Neural progenitor cell (in vitro differentiated cells): ENCODE measurements around the gene OR14J1. TPM values are rescaled to one million over a fixed set of nuclear protein-coding genes. Genes with fewer than 3 reads are reported as not detected.

Experiments
- DNase-seq: peaks from one replicate; pipeline ENCODE4 v3.0.0-alpha.2; 2016; ENCODE audit warnings: low spot score
- H2AFZ ChIP-seq: fragments of 200-600 bp; sonication (generic); replicated peaks from 2 replicates; pipeline ENCODE4 v1.6.1; 2016; ENCODE audit warnings: antibody characterized with exemption
- H3F3A ChIP-seq: fragments of 200-600 bp; sonication (generic); 2 replicates; pipeline ENCODE4 v1.6.1; 2016; ENCODE audit warnings: antibody characterized with exemption, low read depth
- H3K27ac ChIP-seq: fragments of 200-600 bp; sonication (generic); 2 replicates; pipeline ENCODE4 v1.5.1; 2016; ENCODE audit warnings: mild to moderate bottlenecking
- H3K27me3 ChIP-seq: fragments of 200-600 bp; sonication (generic); 2 replicates; pipeline ENCODE4 v1.6.1; 2016; ENCODE audit warnings: mild to moderate bottlenecking, moderate library complexity
- H3K36me3 ChIP-seq: fragments of 200-600 bp; sonication (generic); 2 replicates; pipeline ENCODE4 v1.5.1; 2016
- H3K4me1 ChIP-seq: fragments of 200-600 bp; sonication (generic); 2 replicates; pipeline ENCODE4 v1.6.1; 2016; ENCODE audit warnings: mixed run types
- H3K4me2 ChIP-seq: fragments of 200-600 bp; sonication (generic); 2 replicates; pipeline ENCODE4 v1.6.1; 2016
- H3K4me3 ChIP-seq: fragments of 200-600 bp; sonication (generic); 2 replicates; pipeline ENCODE4 v1.5.1; 2016
- H3K79me2 ChIP-seq: fragments of 200-600 bp; sonication (generic); 2 replicates; pipeline ENCODE4 v1.6.1; 2016; ENCODE audit warnings: low read depth
- H3K9ac ChIP-seq: fragments of 200-600 bp; sonication (generic); 2 replicates; pipeline ENCODE4 v1.6.1; 2016
- H3K9me3 ChIP-seq: fragments of 200-600 bp; sonication (generic); 2 replicates; pipeline ENCODE4 v1.5.1; 2016; ENCODE audit warnings: low read depth
- H4K20me1 ChIP-seq: fragments of 200-600 bp; sonication (generic); 2 replicates; pipeline ENCODE4 v1.6.1; 2016; ENCODE audit warnings: low read depth
- H3K27ac Mint-ChIP-seq: 3 replicates; pipeline ENCODE4 v1.8.0; 2021; ENCODE audit warnings: mixed read lengths
- H3K27me3 Mint-ChIP-seq: 2 replicates; pipeline ENCODE4 v1.8.0; 2022; ENCODE audit warnings: low read depth, mild to moderate bottlenecking, inconsistent platforms, moderate library complexity, mixed read lengths; ENCODE audit not compliant: insufficient read depth
- H3K36me3 Mint-ChIP-seq: 3 replicates; pipeline ENCODE4 v1.8.0; 2021; ENCODE audit warnings: mixed read lengths
- H3K4me1 Mint-ChIP-seq: 3 replicates; pipeline ENCODE4 v1.8.0; 2021; ENCODE audit warnings: mixed read lengths
- H3K4me3 Mint-ChIP-seq: 3 replicates; pipeline ENCODE4 v1.8.0; 2021; ENCODE audit warnings: mild to moderate bottlenecking, moderate library complexity, mixed read lengths
- H3K9me3 Mint-ChIP-seq: 3 replicates; pipeline ENCODE4 v1.8.0; 2020; ENCODE audit warnings: mixed read lengths
- EZH2 ChIP-seq: fragments of 200-600 bp; sonication (generic); IDR thresholded peaks from 2 replicates; pipeline ENCODE4 v1.6.1; 2017; ENCODE audit warnings: antibody characterized with exemption, mild to moderate bottlenecking, moderate library complexity
- EZH2phosphoT487 ChIP-seq: fragments of 200-600 bp; sonication (generic); IDR thresholded peaks from 2 replicates; pipeline ENCODE4 v1.6.1; 2017; ENCODE audit warnings: antibody characterized with exemption
- total RNA-seq: library from RNA; depleted of rRNA; stranded (reverse); fragments of >200 nt; gene quantifications from 2 replicates; pipeline ENCODE4 v1.2.3, GENCODE V29; 2015; ENCODE audit warnings: low replicate concordance
- TF ChIP-seq, protein P1 (sequence below): fragments of 200-600 bp; sonication (generic); IDR thresholded peaks from 2 replicates; pipeline ENCODE4 v1.5.1; 2017; ENCODE audit warnings: antibody characterized with exemption, mild to moderate bottlenecking

OR14J1 gene
- total RNA-seq, 1 donor from 2014 or later: not detected

- no peaks in the 10 kb centered on the region for H3K79me2 ChIP-seq
- no peak for DNase-seq
- no peak overlapping the region for H3K9ac ChIP-seq
- H3K27ac Mint-ChIP-seq: no peak overlapping the region
- H4K20me1 ChIP-seq: no peaks in the 10 kb centered on the region
- TF ChIP-seq, protein P1, sequence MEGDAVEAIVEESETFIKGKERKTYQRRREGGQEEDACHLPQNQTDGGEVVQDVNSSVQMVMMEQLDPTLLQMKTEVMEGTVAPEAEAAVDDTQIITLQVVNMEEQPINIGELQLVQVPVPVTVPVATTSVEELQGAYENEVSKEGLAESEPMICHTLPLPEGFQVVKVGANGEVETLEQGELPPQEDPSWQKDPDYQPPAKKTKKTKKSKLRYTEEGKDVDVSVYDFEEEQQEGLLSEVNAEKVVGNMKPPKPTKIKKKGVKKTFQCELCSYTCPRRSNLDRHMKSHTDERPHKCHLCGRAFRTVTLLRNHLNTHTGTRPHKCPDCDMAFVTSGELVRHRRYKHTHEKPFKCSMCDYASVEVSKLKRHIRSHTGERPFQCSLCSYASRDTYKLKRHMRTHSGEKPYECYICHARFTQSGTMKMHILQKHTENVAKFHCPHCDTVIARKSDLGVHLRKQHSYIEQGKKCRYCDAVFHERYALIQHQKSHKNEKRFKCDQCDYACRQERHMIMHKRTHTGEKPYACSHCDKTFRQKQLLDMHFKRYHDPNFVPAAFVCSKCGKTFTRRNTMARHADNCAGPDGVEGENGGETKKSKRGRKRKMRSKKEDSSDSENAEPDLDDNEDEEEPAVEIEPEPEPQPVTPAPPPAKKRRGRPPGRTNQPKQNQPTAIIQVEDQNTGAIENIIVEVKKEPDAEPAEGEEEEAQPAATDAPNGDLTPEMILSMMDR: no peak
- TF ChIP-seq EZH2: no peak
- TF ChIP-seq EZH2phosphoT487: no peak
- no peaks in the 10 kb centered on the region for H3F3A ChIP-seq
- H3K4me1 ChIP-seq: no peaks in the 10 kb centered on the region
- H3K4me1 Mint-ChIP-seq: no peaks in the 10 kb centered on the region
- H3K36me3 Mint-ChIP-seq: no peaks in the 10 kb centered on the region
- no peaks in the 10 kb centered on the region for H3K27me3 ChIP-seq
- no peak overlapping the region for H3K4me2 ChIP-seq
- no peak overlapping the region for H3K4me3 ChIP-seq
- H3K9me3 ChIP-seq: no peaks in the 10 kb centered on the region
- no peak overlapping the region for H2AFZ ChIP-seq
- peaks cover 3% of the 10 kb centered on the region for H3K9me3 Mint-ChIP-seq
- no peak overlapping the region for H3K4me3 Mint-ChIP-seq
- no peaks in the 10 kb centered on the region for H3K36me3 ChIP-seq
- H3K27ac ChIP-seq: no peak overlapping the region
- peaks cover 5% of the 10 kb centered on the region for H3K27me3 Mint-ChIP-seq
Measured at GRCh38 chr6:29259721-29260120, 41.8 kb upstream of the OR14J1 start.

- no peaks in the 10 kb centered on the region for H3K4me1 Mint-ChIP-seq
- DNase-seq: no peak
- no peaks in the 10 kb centered on the region for H3K36me3 ChIP-seq
- no peaks in the 10 kb centered on the region for H3K4me1 ChIP-seq
- no peaks in the 10 kb centered on the region for H3K36me3 Mint-ChIP-seq
- no peak overlapping the region for H3K27ac Mint-ChIP-seq
- H2AFZ ChIP-seq: no peak overlapping the region
- no peak overlapping the region for H3K4me3 ChIP-seq
- no peaks in the 10 kb centered on the region for H3K79me2 ChIP-seq
- H3K9me3 ChIP-seq: no peaks in the 10 kb centered on the region
- H3F3A ChIP-seq: no peaks in the 10 kb centered on the region
- H3K9me3 Mint-ChIP-seq: no peaks in the 10 kb centered on the region
- H3K9ac ChIP-seq: no peak overlapping the region
- H3K27me3 Mint-ChIP-seq: peaks cover 3% of the 10 kb centered on the region
- TF ChIP-seq EZH2phosphoT487: no peak
- TF ChIP-seq, protein P1: no peak
- TF ChIP-seq EZH2: no peak
- no peak overlapping the region for H3K4me2 ChIP-seq
- H3K27me3 ChIP-seq: no peaks in the 10 kb centered on the region
- no peaks in the 10 kb centered on the region for H4K20me1 ChIP-seq
- H3K27ac ChIP-seq: no peak overlapping the region
- H3K4me3 Mint-ChIP-seq: no peak overlapping the region
Measured at GRCh38 chr6:29263001-29263400, 38.5 kb upstream of the OR14J1 start.

- DNase-seq: no peak
Measured at GRCh38 chr6:29294499-29294914, 7.0 kb upstream of the OR14J1 start.

More at GRCh38 chr6:29294499-29294914, 7.0 kb upstream of the OR14J1 start:
- Histone ChIP-seq H3K9ac (no peak overlapping the region), H2AFZ (peak overlapping the region; percentile 55), H3K4me1 (no peaks in the 10 kb centered on the region), H3K27ac (no peak overlapping the region), H3K4me3 (no peak overlapping the region), H3K27me3 (no peaks in the 10 kb centered on the region), H3K9me3 (no peaks in the 10 kb centered on the region), H3K36me3 (no peaks in the 10 kb centered on the region), H3K4me2 (no peak overlapping the region), H4K20me1 (no peaks in the 10 kb centered on the region), H3F3A (no peaks in the 10 kb centered on the region), H3K79me2 (no peaks in the 10 kb centered on the region)
- no peak for TF ChIP-seq EZH2phosphoT487
- no peak for TF ChIP-seq EZH2
- TF ChIP-seq, protein P1: no peak
- Mint-ChIP-seq H3K36me3 (no peaks in the 10 kb centered on the region), H3K27me3 (peaks cover 2% of the 10 kb centered on the region), H3K27ac (no peak overlapping the region), H3K4me3 (no peak overlapping the region), H3K9me3 (no peaks in the 10 kb centered on the region), H3K4me1 (no peaks in the 10 kb centered on the region)
